GM15510 (cell line): ENCODE data around the gene BCAM.

Experiments used
- POLR2A ChIP-seq: IDR thresholded peaks from 3 replicates; pipeline ENCODE4 v1.6.1; 2011; ENCODE audit warnings: borderline replicate concordance; ENCODE audit not compliant: insufficient read length; ENCODE audit errors: extremely low read depth

BCAM gene

GRCh38 chr19:44848812-44849447 lies 40.0 kb downstream of the BCAM start:
- TF ChIP-seq POLR2A, result no peak

- no peak for TF ChIP-seq POLR2A
Observed at GRCh38 chr19:44850641-44851109, 41.8 kb downstream of the BCAM start.

- TF ChIP-seq POLR2A, result no peak
Observed at GRCh38 chr19:44851427-44851826, 42.5 kb downstream of the BCAM start.

GRCh38 chr19:44855606-44856005 lies 46.7 kb downstream of the BCAM start:
- TF ChIP-seq POLR2A, result no peak

- TF ChIP-seq POLR2A, result no peak
Observed at GRCh38 chr19:44856421-44857083, 47.6 kb downstream of the BCAM start.

DNA sequence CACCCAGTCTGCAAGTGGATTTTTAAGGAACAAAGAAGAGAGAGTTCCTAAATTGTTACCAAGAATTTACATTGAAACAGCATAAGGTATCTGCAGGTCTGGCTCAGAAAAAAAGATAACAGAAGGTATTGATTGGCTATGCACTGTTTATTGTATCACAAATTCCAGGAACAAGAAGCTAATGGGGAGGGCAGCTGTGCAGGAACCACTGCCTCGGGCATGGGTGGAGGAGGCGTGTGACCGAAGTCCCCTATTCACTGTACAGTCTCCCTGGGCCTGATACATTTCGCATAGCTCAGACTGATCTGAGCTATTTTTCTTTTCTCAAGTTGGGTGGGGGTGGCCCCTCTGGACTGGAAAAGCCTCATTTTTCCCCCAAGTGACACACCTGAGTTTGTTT lies 48.9 kb downstream of the BCAM start:
- TF ChIP-seq POLR2A, result no peak

DNA sequence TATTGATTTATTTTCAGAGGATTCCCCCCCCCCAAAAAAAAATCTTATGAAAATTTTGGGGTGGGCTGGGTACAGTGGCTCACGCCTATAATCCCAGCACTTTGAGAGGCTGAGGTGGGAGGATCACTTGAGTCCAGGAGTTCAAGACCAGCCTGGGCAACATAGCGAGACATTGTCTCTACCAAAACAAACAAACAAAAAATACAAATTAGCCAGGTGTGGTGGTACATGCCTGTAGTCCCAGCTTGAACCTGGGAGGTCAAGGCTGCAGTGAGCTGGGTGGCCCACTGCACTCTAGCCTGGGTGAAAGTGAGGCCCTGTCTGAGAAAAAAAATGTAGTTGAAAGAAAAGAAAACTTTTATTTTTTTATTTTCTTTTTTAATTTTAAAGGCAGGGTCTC lies 55.1 kb downstream of the BCAM start:
- TF ChIP-seq POLR2A, result no peak

GRCh38 chr19:44865196-44865767 lies 56.4 kb downstream of the BCAM start:
- TF ChIP-seq POLR2A, result no peak

GRCh38 chr19:44866664-44867063 lies 57.8 kb downstream of the BCAM start:
- no peak for TF ChIP-seq POLR2A

DNA sequence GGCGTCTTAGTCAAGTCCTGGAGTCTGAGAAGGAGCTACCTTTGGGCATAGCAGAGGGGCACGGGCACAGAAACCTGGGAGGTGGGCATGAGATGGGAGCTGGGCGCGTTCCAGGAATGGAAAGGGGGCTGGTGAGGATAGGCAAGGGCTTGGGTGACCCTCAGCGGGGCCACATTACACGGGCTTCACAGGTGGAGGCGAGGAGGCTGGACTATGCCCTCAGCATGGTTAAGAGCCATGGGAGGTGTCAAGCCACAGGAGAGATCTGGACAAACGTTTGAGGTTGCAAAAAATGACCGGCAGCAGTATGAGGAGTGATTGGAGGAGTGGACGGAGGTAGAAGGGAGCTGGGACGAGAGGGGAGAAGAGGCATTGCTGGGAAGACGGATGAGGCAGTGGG lies 58.7 kb downstream of the BCAM start:
- TF ChIP-seq POLR2A, result no peak

- TF ChIP-seq POLR2A, result no peak
Observed at GRCh38 chr19:44869733-44870470, 61.0 kb downstream of the BCAM start.
